Right lung (tissue), 5 donors: ENCODE measurements around the gene ANAPC7. TPM values are rescaled to one million over a fixed set of nuclear protein-coding genes. Genes with fewer than 3 reads are reported as not detected.
"Not testable (repeated sequence)": the region's sequence is repeated elsewhere in the genome, so short reads cannot be mapped to it uniquely, and the experiment has no call there.

Experiments
- DNase-seq, 2 donors: peaks; one replicate each; pipeline ENCODE4 v3.0.0-alpha.2; 2013
- polyA plus RNA-seq, 5 donors: library from polyadenylated mRNA; unstranded; fragments of 120-200 nt; gene quantifications; one replicate each; pipeline versions ENCODE4 v1.2.1 to v1.2.3, GENCODE V29; 2013; ENCODE audit warnings: inconsistent platforms in 1 of 5, low replicate concordance in 1 of 5; ENCODE audit not compliant: insufficient read length in 5 of 5, insufficient read depth in 1 of 5

Gene ANAPC7
- polyA plus RNA-seq, 5 donors = 72.8 to 98.7 (median 86.4) TPM

GRCh38 chr12:110378131-110378790 lies 25.2 kb downstream of the ANAPC7 start:
- not testable (repeated sequence) for DNase-seq

GRCh38 chr12:110373962-110374611 lies 29.4 kb downstream of the ANAPC7 start:
- DNase-seq = no peak

GRCh38 chr12:110373425-110373824 lies 30.1 kb downstream of the ANAPC7 start:
- no peak for DNase-seq

- no peak for DNase-seq
These were observed 30.5 kb downstream of the ANAPC7 start for GRCh38 chr12:110373025-110373424.

GRCh38 chr12:110372056-110372425 lies 31.5 kb downstream of the ANAPC7 start:
- DNase-seq = no peak

- peak; percentile 31 to 49 for DNase-seq
These were observed 32.0 kb downstream of the ANAPC7 start for GRCh38 chr12:110371408-110372055.

- DNase-seq = no peak
These were observed 32.7 kb downstream of the ANAPC7 start for GRCh38 chr12:110370732-110371231.

- DNase-seq = no peak
These were observed 33.5 kb downstream of the ANAPC7 start for GRCh38 chr12:110369992-110370391.

GRCh38 chr12:110367181-110367864 lies 36.2 kb downstream of the ANAPC7 start:
- peak; percentile 43 to 44 for DNase-seq

- DNase-seq = no peak
These were observed 37.0 kb downstream of the ANAPC7 start for GRCh38 chr12:110366321-110367142.

GRCh38 chr12:110365489-110366320 lies 37.8 kb downstream of the ANAPC7 start:
- no peak for DNase-seq

- DNase-seq = no peak
These were observed 42.3 kb downstream of the ANAPC7 start for GRCh38 chr12:110361216-110361615.

GRCh38 chr12:110358384-110359097 lies 45.0 kb downstream of the ANAPC7 start:
- DNase-seq = not testable (repeated sequence)

GRCh38 chr12:110355073-110355472 lies 48.4 kb downstream of the ANAPC7 start:
- no peak for DNase-seq

- no peak for DNase-seq
These were observed 49.2 kb downstream of the ANAPC7 start for GRCh38 chr12:110354172-110354780.

GRCh38 chr12:110353211-110353965 lies 50.1 kb downstream of the ANAPC7 start:
- DNase-seq = no peak

GRCh38 chr12:110352401-110352800 lies 51.1 kb downstream of the ANAPC7 start:
- DNase-seq = no peak

GRCh38 chr12:110351119-110351518 lies 52.4 kb downstream of the ANAPC7 start:
- no peak for DNase-seq
